Sigmoid colon (tissue), 3 donors: ENCODE data around the gene ALKBH6.

Experiments
- POLR2A ChIP-seq, 2 donors: fragments of 450-650 bp; IDR thresholded peaks; one replicate each; pipeline ENCODE4 v1.6.1; 2016; ENCODE audit warnings: antibody characterized with exemption in 2 of 2, mild to moderate bottlenecking in 2 of 2, moderate library complexity in 2 of 2
- TF ChIP-seq, protein P1 (sequence below), 4 experiments: fragments of 450-650 bp in 3 of 4; fragments of 200-600 bp in 1 of 4; IDR thresholded peaks; one replicate each; pipeline ENCODE4 v1.5.1; 2016 to 2019; ENCODE audit warnings: antibody characterized with exemption in 4 of 4, mild to moderate bottlenecking in 3 of 4, moderate library complexity in 2 of 4

DNA sequence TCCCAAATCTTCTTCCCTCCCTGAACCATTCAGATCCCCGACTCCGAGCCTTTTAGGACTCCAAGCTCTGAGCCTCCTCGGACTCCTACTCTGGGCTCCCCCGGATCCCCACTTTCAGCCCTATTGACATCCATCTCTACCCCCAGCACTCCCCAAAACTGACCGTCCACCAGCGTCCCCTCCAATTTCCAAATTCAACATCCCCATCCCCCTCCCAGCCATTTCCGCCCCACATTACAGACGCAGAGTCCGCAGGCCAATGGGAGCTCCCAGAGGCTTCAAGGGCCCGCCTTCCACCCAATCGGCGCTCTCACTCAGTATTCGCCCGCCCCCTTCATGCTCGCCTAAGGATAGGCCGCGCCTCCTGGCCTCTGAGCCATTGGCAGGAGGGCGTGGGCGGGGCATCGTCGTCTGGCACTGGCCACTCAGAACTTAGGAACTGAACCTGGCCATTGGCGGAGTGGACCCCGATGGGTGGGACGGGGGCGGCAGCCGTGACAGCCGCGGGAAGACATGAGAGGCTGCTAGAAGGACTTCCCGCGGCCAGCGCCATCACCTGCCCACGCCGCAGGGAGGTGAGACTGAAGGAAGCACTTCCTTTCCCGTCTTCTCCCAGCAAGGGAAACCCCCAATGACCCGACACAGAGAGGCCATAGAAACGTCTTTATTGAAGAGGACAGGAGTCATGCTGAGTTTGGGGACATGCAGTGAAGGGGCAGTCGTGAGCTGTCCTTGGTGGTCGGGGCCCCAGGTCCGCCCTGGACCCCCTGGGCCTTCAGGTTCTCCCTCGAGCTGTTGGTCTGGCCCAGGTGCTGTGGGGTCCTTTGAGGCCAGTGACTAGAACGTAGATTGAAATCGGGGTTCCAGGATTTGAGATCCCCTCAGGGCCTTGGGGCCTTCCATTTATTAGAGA, at the start of gene ALKBH6:
- TF ChIP-seq, protein P1, sequence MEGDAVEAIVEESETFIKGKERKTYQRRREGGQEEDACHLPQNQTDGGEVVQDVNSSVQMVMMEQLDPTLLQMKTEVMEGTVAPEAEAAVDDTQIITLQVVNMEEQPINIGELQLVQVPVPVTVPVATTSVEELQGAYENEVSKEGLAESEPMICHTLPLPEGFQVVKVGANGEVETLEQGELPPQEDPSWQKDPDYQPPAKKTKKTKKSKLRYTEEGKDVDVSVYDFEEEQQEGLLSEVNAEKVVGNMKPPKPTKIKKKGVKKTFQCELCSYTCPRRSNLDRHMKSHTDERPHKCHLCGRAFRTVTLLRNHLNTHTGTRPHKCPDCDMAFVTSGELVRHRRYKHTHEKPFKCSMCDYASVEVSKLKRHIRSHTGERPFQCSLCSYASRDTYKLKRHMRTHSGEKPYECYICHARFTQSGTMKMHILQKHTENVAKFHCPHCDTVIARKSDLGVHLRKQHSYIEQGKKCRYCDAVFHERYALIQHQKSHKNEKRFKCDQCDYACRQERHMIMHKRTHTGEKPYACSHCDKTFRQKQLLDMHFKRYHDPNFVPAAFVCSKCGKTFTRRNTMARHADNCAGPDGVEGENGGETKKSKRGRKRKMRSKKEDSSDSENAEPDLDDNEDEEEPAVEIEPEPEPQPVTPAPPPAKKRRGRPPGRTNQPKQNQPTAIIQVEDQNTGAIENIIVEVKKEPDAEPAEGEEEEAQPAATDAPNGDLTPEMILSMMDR (IDR thresholded peaks at IDR 0.05) = no peak
- peak; percentile 1 to 44 for TF ChIP-seq POLR2A (IDR thresholded peaks at IDR 0.05)
